GM23338 (cell line): ENCODE measurements around the gene PTP4A2. TPM values are rescaled to one million over a fixed set of nuclear protein-coding genes. Genes with fewer than 3 reads are reported as not detected.

Source experiments
- ATAC-seq: fragments of 200-7000 bp; cut with Tn5 transposase; 3 replicates; pipeline ENCODE4 v1.9.1; 2020
- DNase-seq: peaks from one replicate; pipeline ENCODE4 v3.0.0-alpha.2; 2015; ENCODE audit warnings: low spot score
- H2AFZ ChIP-seq: fragments of 200-600 bp; sonication (generic); 2 replicates; pipeline ENCODE4 v1.8.0; 2016; ENCODE audit warnings: antibody characterized with exemption, mild to moderate bottlenecking, moderate library complexity
- H3F3A ChIP-seq: fragments of 200-600 bp; sonication (generic); replicated peaks from 2 replicates; pipeline ENCODE4 v1.8.0; 2017; ENCODE audit warnings: antibody characterized with exemption, mixed run types, low read depth
- H3K27ac ChIP-seq: fragments of 200-600 bp; sonication (generic); 2 replicates; pipeline ENCODE4 v1.6.1; 2016; ENCODE audit warnings: low read depth
- H3K27me3 ChIP-seq: fragments of 200-600 bp; sonication (generic); 2 replicates; pipeline ENCODE4 v1.8.0; 2016; ENCODE audit warnings: mild to moderate bottlenecking, mixed run types, moderate library complexity; ENCODE audit not compliant: insufficient read depth
- H3K36me3 ChIP-seq: fragments of 200-600 bp; sonication (generic); 2 replicates; pipeline ENCODE4 v1.8.0; 2016; ENCODE audit warnings: mild to moderate bottlenecking; ENCODE audit not compliant: insufficient read depth
- H3K4me1 ChIP-seq: fragments of 200-600 bp; sonication (generic); 2 replicates; pipeline ENCODE4 v1.8.0; 2016; ENCODE audit warnings: mild to moderate bottlenecking, moderate library complexity; ENCODE audit not compliant: insufficient read depth
- H3K4me2 ChIP-seq: fragments of 200-600 bp; sonication (generic); 2 replicates; pipeline ENCODE4 v1.7.1; 2017; ENCODE audit warnings: mixed run types
- H3K4me3 ChIP-seq: fragments of 200-600 bp; sonication (generic); 2 replicates; pipeline ENCODE4 v1.6.1; 2016; ENCODE audit warnings: mixed run types
- H3K79me2 ChIP-seq: fragments of 200-600 bp; sonication (generic); replicated peaks from 2 replicates; pipeline ENCODE4 v1.8.0; 2017; ENCODE audit warnings: mild to moderate bottlenecking; ENCODE audit not compliant: insufficient read depth
- H3K9me2 ChIP-seq: fragments of 200-600 bp; sonication (generic); 2 replicates; pipeline ENCODE4 v1.8.0; 2017; ENCODE audit not compliant: insufficient read depth
- H4K20me1 ChIP-seq: fragments of 200-600 bp; sonication (generic); replicated peaks from 2 replicates; pipeline ENCODE4 v1.8.0; 2017; ENCODE audit warnings: mild to moderate bottlenecking; ENCODE audit not compliant: insufficient read depth
- H3K27ac Mint-ChIP-seq: 2 replicates; pipeline ENCODE4 v1.8.0; 2020; ENCODE audit warnings: inconsistent platforms, mild to moderate bottlenecking, moderate library complexity, mixed read lengths
- H3K27me3 Mint-ChIP-seq: 3 replicates; pipeline ENCODE4 v1.8.0; 2022; ENCODE audit warnings: low read depth, mild to moderate bottlenecking, moderate library complexity, mixed read lengths, inconsistent platforms; ENCODE audit not compliant: insufficient read depth, poor library complexity
- H3K36me3 Mint-ChIP-seq: 3 replicates; pipeline ENCODE4 v1.8.0; 2021; ENCODE audit warnings: low read depth, mild to moderate bottlenecking, inconsistent platforms, moderate library complexity, mixed read lengths
- H3K4me1 Mint-ChIP-seq: 3 replicates; pipeline ENCODE4 v1.8.0; 2020; ENCODE audit warnings: mild to moderate bottlenecking, inconsistent platforms, mixed read lengths
- H3K4me3 Mint-ChIP-seq: 3 replicates; pipeline ENCODE4 v1.8.0; 2021; ENCODE audit warnings: moderate library complexity, mild to moderate bottlenecking, inconsistent platforms, mixed read lengths
- H3K9me3 Mint-ChIP-seq: 3 replicates; pipeline ENCODE4 v1.8.0; 2020; ENCODE audit warnings: moderate library complexity, mild to moderate bottlenecking, inconsistent platforms, mixed read lengths
- POLR2AphosphoS5 ChIP-seq: IDR thresholded peaks from 2 replicates; pipeline ENCODE4 v1.6.1; 2016; ENCODE audit warnings: antibody characterized with exemption, low read depth
- ZNF331 ChIP-seq: fragments of 250-450 bp; sonication (Bioruptor Pico); IDR thresholded peaks from 2 replicates; pipeline ENCODE4 v1.5.0; 2020; ENCODE audit warnings: low read depth, mild to moderate bottlenecking, moderate library complexity
- polyA plus RNA-seq: library from polyadenylated mRNA; unstranded; fragments of >200 nt; fragmentation: Nextera tagmentation; extraction: Ambion mirVana; gene quantifications from 2 replicates; pipeline ENCODE4 v1.2.1, GENCODE V29; 2016
- total RNA-seq: library from RNA; depleted of rRNA; stranded (reverse); fragments of >200 nt; shearing (Covaris generic); gene quantifications from 2 replicates; pipeline ENCODE4 v1.2.3, GENCODE V29; 2014
- TF ChIP-seq, protein P1 (sequence below): fragments of 250-450 bp; sonication (Bioruptor Pico); IDR thresholded peaks from 2 replicates; pipeline ENCODE4 v1.5.0; 2020; ENCODE audit warnings: mild to moderate bottlenecking, moderate library complexity

PTP4A2 gene
- total and polyA plus RNA-seq, 2 experiments from 2014 or later, result 153 to 260 TPM

DNA sequence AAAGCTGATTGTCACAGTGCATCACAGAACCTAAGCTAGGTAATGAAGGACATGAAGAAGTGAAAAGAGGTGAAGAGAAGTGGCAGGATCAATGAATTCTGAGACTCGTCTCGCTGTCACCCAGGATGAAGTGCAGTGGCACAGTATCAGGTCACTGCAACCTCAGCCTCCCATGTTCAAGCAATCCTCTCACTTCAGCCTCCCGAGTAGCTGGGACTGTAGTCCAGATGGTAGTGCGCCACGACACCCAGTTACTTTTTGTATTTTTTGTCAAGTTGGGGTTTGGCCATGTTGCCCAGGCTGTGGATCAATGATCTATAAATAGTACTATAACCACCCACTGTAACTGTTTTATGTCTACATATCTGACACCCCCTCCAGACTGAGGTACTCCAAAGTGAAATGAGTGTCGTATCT is 33.1 kb downstream of the PTP4A2 start (continued):
- TF ChIP-seq ZNF331 (CRISPR knock-in tag), result no peak
- TF ChIP-seq, protein P1, sequence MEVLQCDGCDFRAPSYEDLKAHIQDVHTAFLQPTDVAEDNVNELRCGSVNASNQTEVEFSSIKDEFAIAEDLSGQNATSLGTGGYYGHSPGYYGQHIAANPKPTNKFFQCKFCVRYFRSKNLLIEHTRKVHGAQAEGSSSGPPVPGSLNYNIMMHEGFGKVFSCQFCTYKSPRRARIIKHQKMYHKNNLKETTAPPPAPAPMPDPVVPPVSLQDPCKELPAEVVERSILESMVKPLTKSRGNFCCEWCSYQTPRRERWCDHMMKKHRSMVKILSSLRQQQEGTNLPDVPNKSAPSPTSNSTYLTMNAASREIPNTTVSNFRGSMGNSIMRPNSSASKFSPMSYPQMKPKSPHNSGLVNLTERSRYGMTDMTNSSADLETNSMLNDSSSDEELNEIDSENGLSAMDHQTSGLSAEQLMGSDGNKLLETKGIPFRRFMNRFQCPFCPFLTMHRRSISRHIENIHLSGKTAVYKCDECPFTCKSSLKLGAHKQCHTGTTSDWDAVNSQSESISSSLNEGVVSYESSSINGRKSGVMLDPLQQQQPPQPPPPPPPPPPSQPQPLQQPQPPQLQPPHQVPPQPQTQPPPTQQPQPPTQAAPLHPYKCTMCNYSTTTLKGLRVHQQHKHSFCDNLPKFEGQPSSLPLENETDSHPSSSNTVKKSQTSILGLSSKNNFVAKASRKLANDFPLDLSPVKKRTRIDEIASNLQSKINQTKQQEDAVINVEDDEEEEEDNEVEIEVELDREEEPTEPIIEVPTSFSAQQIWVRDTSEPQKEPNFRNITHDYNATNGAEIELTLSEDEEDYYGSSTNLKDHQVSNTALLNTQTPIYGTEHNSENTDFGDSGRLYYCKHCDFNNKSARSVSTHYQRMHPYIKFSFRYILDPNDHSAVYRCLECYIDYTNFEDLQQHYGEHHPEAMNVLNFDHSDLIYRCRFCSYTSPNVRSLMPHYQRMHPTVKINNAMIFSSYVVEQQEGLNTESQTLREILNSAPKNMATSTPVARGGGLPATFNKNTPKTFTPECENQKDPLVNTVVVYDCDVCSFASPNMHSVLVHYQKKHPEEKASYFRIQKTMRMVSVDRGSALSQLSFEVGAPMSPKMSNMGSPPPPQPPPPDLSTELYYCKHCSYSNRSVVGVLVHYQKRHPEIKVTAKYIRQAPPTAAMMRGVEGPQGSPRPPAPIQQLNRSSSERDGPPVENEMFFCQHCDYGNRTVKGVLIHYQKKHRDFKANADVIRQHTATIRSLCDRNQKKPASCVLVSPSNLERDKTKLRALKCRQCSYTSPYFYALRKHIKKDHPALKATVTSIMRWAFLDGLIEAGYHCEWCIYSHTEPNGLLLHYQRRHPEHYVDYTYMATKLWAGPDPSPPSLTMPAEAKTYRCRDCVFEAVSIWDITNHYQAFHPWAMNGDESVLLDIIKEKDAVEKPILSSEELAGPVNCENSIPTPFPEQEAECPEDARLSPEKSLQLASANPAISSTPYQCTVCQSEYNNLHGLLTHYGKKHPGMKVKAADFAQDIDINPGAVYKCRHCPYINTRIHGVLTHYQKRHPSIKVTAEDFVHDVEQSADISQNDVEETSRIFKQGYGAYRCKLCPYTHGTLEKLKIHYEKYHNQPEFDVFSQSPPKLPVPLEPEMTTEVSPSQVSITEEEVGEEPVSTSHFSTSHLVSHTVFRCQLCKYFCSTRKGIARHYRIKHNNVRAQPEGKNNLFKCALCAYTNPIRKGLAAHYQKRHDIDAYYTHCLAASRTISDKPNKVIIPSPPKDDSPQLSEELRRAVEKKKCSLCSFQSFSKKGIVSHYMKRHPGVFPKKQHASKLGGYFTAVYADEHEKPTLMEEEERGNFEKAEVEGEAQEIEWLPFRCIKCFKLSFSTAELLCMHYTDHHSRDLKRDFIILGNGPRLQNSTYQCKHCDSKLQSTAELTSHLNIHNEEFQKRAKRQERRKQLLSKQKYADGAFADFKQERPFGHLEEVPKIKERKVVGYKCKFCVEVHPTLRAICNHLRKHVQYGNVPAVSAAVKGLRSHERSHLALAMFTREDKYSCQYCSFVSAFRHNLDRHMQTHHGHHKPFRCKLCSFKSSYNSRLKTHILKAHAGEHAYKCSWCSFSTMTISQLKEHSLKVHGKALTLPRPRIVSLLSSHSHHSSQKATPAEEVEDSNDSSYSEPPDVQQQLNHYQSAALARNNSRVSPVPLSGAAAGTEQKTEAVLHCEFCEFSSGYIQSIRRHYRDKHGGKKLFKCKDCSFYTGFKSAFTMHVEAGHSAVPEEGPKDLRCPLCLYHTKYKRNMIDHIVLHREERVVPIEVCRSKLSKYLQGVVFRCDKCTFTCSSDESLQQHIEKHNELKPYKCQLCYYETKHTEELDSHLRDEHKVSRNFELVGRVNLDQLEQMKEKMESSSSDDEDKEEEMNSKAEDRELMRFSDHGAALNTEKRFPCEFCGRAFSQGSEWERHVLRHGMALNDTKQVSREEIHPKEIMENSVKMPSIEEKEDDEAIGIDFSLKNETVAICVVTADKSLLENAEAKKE, result no peak

DNA sequence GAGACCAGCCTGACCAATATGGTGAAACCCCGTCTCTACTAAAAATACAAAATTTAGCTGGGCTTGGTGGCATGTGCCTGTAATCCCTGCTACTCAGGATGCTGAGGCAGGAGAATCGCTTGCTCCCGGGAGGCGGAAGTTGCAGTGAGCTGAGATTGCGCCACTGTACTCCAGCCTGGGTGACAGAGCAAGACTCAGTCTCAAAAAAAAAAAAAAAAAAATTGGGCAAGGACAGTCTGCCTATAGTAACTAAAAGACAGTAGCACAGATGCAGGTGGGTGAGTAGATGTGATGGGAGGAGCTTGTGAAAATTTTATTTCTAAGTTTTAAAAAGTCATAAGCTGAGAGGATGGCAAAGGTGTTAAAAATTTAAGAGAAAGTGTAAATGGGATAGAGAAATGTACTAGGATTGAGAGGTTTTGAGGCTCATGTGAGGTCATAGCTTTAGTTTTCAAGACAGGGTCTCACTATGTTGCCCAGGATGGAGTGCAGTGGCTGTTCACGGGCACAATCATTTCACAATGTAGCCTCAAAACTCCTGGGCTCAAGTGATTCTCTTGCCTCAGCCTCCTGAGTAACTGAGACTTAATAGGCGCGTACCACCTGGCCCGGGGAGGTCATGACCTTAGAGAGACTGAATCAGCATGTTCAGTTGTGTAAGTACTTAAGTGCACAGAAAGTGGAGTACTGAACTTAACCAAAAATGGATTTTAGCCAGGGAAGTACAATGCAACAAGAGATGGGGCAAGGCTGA is 33.7 kb downstream of the PTP4A2 start:
- TF ChIP-seq ZNF331 (CRISPR knock-in tag), result no peak
- 0 out of 2 replicates have a peak, but pooled peaks have one; percentile 4 for TF ChIP-seq POLR2AphosphoS5
- Histone ChIP-seq H3F3A (0 out of 2 replicates have a peak, but pooled peaks cover 3% of the 10 kb centered on the region), H3K9me2 (no peaks in the 10 kb centered on the region), H3K79me2 (no peaks in the 10 kb centered on the region), H3K4me2 (no peak overlapping the region), H3K27me3 (no peaks in the 10 kb centered on the region), H3K27ac (no peak overlapping the region), H3K4me1 (no peaks in the 10 kb centered on the region), H3K36me3 (peaks cover 12% of the 10 kb centered on the region; the same call in 1 of the 2 replicates), H3K4me3 (no peak overlapping the region), H4K20me1 (no peaks in the 10 kb centered on the region; the same call in 1 of the 2 replicates), H2AFZ (no peak overlapping the region)
- H3K9me3 Mint-ChIP-seq, result peaks cover 4% of the 10 kb centered on the region; the same call in 1 of the 3 replicates
- ATAC-seq, result no peak
- H3K27ac Mint-ChIP-seq, result no peak overlapping the region; the same call in 1 of the 2 replicates
- no peak for DNase-seq
- peaks cover 29% of the 10 kb centered on the region for H3K36me3 Mint-ChIP-seq
- H3K4me1 Mint-ChIP-seq, result no peaks in the 10 kb centered on the region
- H3K4me3 Mint-ChIP-seq, result no peak overlapping the region
- H3K27me3 Mint-ChIP-seq, result peaks cover 6% of the 10 kb centered on the region
